ENCODE results near the gene ASPG. TPM values are rescaled to one million over a fixed set of nuclear protein-coding genes. Genes with fewer than 3 reads are reported as not detected.
"Not testable (repeated sequence)": the region's sequence is repeated elsewhere in the genome, so short reads cannot be mapped to it uniquely, and the experiment has no call there.

Gene ASPG
- total RNA-seq, 1 donor from 2014 or later: 4.4 TPM

GRCh38 chr14:104151566-104152245 is 66.2 kb downstream of the ASPG start:
- intact Hi-C loops (cut with DNase I): no loop called here

GRCh38 chr14:104152246-104152575 is 66.7 kb downstream of the ASPG start:
- DNase-seq (ENCODE audit: low spot score): no peak
- intact Hi-C loops (cut with DNase I): no loop called here

More at GRCh38 chr14:104151566-104152245, 66.2 kb downstream of the ASPG start:
- DNase-seq (ENCODE audit: low spot score): no peak

GRCh38 chr14:104152686-104153393 is 67.3 kb downstream of the ASPG start:
- intact Hi-C loops (cut with DNase I): no loop called here
- DNase-seq (ENCODE audit: low spot score): no peak

GRCh38 chr14:104153394-104153755 is 67.9 kb downstream of the ASPG start:
- intact Hi-C loops (cut with DNase I); DNase-seq (ENCODE audit: low spot score): not testable (repeated sequence)

GRCh38 chr14:104154246-104154645 is 68.7 kb downstream of the ASPG start:
- DNase-seq (ENCODE audit: low spot score): no peak
- intact Hi-C loops (cut with DNase I): no loop called here

- intact Hi-C loops (cut with DNase I): no loop called here
- no peak for DNase-seq (ENCODE audit: low spot score)
Observed at GRCh38 chr14:104155513-104155912, 70.0 kb downstream of the ASPG start.

GRCh38 chr14:104156142-104156541 is 70.6 kb downstream of the ASPG start:
- intact Hi-C loops (cut with DNase I): no loop called here
- DNase-seq (ENCODE audit: low spot score): no peak

- intact Hi-C loops (cut with DNase I): no loop called here
- DNase-seq (ENCODE audit: low spot score): no peak
Observed at GRCh38 chr14:104157016-104157928, 71.8 kb downstream of the ASPG start.

GRCh38 chr14:104158827-104159798 is 73.6 kb downstream of the ASPG start:
- intact Hi-C loops (cut with DNase I): no loop called here
- peak; percentile 83 for DNase-seq (ENCODE audit: low spot score)

- DNase-seq (ENCODE audit: low spot score): no peak
- intact Hi-C loops (cut with DNase I): no loop called here
Observed at GRCh38 chr14:104159990-104160389, 74.5 kb downstream of the ASPG start.

GRCh38 chr14:104161602-104162367 is 76.3 kb downstream of the ASPG start:
- DNase-seq (ENCODE audit: low spot score): no peak
- intact Hi-C loops (cut with DNase I): no loop called here

- no peak for DNase-seq (ENCODE audit: low spot score)
- intact Hi-C loops (cut with DNase I): no loop called here
Observed at GRCh38 chr14:104162495-104162894, 77.0 kb downstream of the ASPG start.

- intact Hi-C loops (cut with DNase I): no loop called here
- DNase-seq (ENCODE audit: low spot score): no peak
Observed at GRCh38 chr14:104163541-104163940, 78.0 kb downstream of the ASPG start.

- no peak for DNase-seq (ENCODE audit: low spot score)
- intact Hi-C loops (cut with DNase I): no loop called here
Observed at GRCh38 chr14:104164041-104164440, 78.5 kb downstream of the ASPG start.

- intact Hi-C loops (cut with DNase I): no loop called here
- no peak for DNase-seq (ENCODE audit: low spot score)
Observed at GRCh38 chr14:104164512-104164911, 79.0 kb downstream of the ASPG start.
